Mesodermal cell (in vitro differentiated cells): ENCODE data around the gene EXOC1.

Experiments used
- H3K27ac ChIP-seq: 2 replicates; pipeline ENCODE4 v1.7.0; 2013; ENCODE audit warnings: mild to moderate bottlenecking, low read depth, low read length, moderate library complexity; ENCODE audit not compliant: severe bottlenecking
- H3K36me3 ChIP-seq: 2 replicates; pipeline ENCODE4 v1.7.1; 2013; ENCODE audit warnings: mild to moderate bottlenecking, low read length, moderate library complexity; ENCODE audit not compliant: control insufficient read depth, insufficient read depth
- H3K4me1 ChIP-seq: one replicate; pipeline ENCODE4 v1.7.1; 2013; ENCODE audit warnings: mild to moderate bottlenecking, low read length; ENCODE audit not compliant: insufficient read depth, control insufficient read depth, poor library complexity, severe bottlenecking
- H3K4me3 ChIP-seq: 2 replicates; pipeline ENCODE4 v1.7.0; 2013; ENCODE audit warnings: low read length, control low read depth, mild to moderate bottlenecking; ENCODE audit not compliant: insufficient read depth, poor library complexity, severe bottlenecking; ENCODE audit errors: extremely low read depth
- H3K9me3 ChIP-seq: 2 replicates; pipeline ENCODE4 v1.7.1; 2013; ENCODE audit warnings: mild to moderate bottlenecking, low read length, moderate library complexity; ENCODE audit not compliant: control insufficient read depth
- whole genome bisulfite sequencing, 2 experiments: methylation state at CpG; one replicate each; pipeline ENCODE4 v1.1.5; 2013; ENCODE audit warnings: missing lambda C conversion rate in 2 of 2; ENCODE audit not compliant: insufficient coverage in 2 of 2; 5-methylcytosine and 5-hydroxymethylcytosine counted together

EXOC1 gene

DNA sequence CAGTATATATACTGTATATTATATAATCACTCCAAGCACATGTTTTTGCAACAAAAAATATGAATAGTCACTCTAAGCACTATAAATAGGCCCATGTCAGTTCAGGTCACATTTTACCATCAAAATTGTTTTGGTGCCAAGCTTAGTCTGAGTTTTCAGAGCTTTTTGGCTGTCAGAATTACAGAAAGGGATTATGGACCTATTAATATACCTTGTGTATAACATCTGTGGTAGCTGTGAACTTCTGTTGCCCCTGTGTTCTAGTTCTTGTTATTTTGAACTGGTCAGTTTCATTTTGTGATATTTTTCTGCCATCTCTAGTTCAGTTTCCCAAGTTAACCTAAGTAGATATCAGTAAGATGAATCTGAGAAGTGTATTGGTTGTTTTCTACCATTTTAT is 22.9 kb downstream of the EXOC1 start:
- Histone ChIP-seq H3K9me3 (no peaks in the 10 kb centered on the region), H3K4me1 (no peaks in the 10 kb centered on the region), H3K4me3 (no peak overlapping the region), H3K27ac (no peak overlapping the region), H3K36me3 (peaks cover 20% of the 10 kb centered on the region)

DNA sequence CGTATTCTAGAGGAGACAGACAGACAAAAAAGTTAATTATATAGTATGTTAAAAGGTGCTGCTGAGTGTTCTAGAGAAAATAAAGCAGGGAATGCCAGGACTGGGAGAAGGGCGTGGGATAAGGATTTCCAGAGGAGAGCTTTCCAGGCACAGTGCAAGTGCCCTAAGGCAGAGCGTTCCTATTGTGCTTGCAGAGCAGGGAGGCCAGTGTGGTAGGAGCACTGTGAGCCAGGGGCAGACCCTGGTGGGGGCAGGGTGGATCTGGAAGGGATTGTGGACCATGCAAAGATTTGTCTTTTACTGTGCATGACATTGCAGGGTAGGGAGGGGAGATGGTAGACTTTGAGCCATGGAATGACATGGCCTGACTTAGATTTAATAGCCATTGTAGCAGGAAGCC is 25.8 kb downstream of the EXOC1 start:
- H3K4me1 ChIP-seq: no peaks in the 10 kb centered on the region
- 83 to 87% methylated on average over 2 to 3 of the region's 3 CpGs for WGBS, 2 experiments
- no peak overlapping the region for H3K27ac ChIP-seq
- no peak overlapping the region for H3K4me3 ChIP-seq
- H3K36me3 ChIP-seq: peaks cover 13% of the 10 kb centered on the region
- no peaks in the 10 kb centered on the region for H3K9me3 ChIP-seq

DNA sequence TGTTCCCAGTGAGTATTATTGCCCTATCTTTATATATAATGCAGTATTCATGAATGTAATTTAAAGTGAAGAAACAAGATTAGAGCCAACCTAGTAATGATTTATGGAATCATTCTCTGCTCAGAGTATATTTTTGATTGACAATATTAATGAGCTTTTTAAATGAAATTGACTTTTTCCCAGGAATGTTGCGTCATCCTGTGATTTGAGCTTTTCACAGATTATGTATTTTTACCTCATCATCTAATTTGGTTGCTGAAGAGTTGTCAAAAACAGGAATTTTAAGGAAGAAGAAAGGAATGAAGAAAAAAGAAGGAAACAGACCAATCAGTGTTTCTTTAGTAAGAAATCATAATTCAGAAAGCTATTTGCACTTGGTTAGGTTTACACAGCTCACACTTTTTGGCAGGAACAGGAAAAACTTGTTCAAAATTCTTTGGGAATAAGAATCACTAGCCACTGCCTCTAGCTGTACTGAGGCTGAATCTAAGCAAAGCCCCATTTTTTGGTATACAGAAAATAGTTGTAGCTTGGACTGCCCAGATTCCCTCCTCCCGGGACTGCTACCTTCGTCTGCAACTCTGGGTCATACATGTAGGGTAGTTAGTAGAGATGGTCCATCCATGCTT is 27.3 kb downstream of the EXOC1 start:
- Histone ChIP-seq H3K4me1 (no peaks in the 10 kb centered on the region), H3K4me3 (no peak overlapping the region), H3K9me3 (no peaks in the 10 kb centered on the region), H3K36me3 (peaks cover 13% of the 10 kb centered on the region), H3K27ac (no peak overlapping the region)
- 100% methylated on average over 1 of the region's 3 CpGs; no CpG with 5 or more reads in 1 of the 2 experiments for WGBS, 2 experiments

DNA sequence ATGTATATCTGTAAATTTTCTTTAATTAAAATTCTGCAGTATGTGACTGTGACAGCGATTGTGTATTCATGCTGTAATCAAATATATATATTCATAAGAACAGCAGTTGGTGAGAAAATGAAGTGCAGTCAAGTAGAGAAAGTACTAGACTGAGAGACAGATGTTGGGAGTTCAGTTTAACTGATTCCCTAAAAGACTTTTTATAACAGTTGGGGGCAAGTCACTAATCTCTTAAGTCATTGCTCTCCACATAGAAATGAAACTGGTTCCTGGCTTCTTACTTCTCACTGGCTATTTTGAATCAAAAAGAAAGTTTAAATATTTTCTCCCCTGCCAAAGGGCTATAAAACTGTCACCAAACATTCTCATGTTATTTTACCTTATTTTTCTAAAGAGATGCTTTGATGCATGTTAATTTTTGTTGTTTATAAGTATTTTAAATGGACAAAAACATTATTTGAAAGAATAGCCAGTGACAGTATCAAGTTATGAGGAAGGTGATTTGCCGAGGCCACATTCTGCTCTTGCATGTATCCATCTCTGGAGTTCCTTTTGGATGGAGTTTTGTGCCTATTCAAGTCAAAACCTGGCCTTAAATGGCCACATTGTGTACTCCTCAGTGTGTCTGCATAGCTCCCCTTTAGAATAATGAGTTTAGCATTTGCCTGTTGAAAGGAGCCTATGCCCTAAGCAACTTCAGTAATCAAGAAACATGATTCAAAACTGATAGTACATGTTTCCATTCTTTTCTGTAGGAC is 30.8 kb downstream of the EXOC1 start:
- no peak overlapping the region for H3K4me3 ChIP-seq
- no peaks in the 10 kb centered on the region for H3K4me1 ChIP-seq
- H3K9me3 ChIP-seq: no peaks in the 10 kb centered on the region
- H3K36me3 ChIP-seq: peaks cover 17% of the 10 kb centered on the region
- no peak overlapping the region for H3K27ac ChIP-seq
- 100% methylated on average over 1 of the region's 2 CpGs for WGBS, 2 experiments

DNA sequence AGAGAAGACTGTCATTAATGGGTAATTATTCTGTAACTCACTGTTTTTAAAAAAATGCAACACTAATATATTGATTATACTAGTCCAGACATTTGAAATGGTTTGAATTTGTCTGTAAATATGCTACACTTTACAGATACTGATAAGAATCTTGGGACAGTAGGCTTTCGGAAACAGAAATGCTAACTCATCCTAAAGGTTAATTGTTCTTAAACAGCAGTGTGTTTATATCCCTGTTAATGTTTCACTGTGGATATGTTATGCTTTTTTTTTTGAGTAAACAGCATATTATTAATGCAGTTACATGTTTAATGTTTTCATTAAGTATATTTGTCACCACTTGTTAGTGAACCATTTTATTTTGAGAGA is 31.4 kb downstream of the EXOC1 start:
- H3K27ac ChIP-seq: no peak overlapping the region
- H3K4me3 ChIP-seq: no peak overlapping the region
- no CpG with 5 or more reads among the region's 1 CpG for WGBS, 2 experiments
- H3K9me3 ChIP-seq: no peaks in the 10 kb centered on the region
- no peaks in the 10 kb centered on the region for H3K4me1 ChIP-seq
- H3K36me3 ChIP-seq: peaks cover 17% of the 10 kb centered on the region

DNA sequence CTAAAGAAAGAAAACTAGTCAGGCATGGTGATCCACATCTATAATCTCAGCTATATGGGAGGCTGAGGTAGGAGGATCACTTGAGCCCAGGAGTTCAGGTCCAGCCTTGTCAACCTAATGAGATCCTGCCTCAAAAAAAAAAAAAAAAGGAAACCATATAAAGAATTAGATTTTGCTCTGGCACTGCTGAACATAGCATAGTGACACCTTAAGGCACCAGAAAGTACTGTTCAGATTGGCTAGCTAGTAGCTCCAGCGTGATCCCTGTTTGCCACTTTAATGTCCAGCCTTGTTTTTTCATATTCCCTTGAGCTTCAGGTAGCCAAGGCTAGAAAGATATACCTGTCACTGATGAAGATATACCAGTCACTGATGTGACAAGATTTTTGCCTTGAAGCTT is 34.1 kb downstream of the EXOC1 start:
- H3K36me3 ChIP-seq: peaks cover 14% of the 10 kb centered on the region

DNA sequence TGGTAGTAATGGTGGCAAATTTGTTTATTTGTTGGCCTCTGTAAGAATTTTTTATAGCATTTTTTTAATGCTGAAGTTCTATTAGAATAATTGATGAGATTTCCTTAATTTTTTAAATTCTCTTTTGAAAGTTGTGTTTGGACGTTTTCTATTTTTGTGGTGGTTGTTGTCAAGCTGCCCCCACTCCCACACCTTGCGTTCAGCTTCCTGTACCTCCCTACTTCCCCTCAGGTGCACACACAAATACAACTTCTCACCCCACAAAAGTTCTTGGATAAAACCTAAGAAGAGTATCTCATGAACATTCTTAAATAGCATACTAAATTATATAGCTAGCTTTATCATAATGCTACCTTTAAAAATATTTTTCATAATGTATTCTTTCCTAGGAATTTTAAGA is 38.7 kb downstream of the EXOC1 start:
- no CpG with 5 or more reads among the region's 2 CpGs for WGBS, 2 experiments
- no peaks in the 10 kb centered on the region for H3K4me1 ChIP-seq
- no peaks in the 10 kb centered on the region for H3K9me3 ChIP-seq
- H3K36me3 ChIP-seq: peaks cover 37% of the 10 kb centered on the region
- H3K27ac ChIP-seq: no peak overlapping the region
- H3K4me3 ChIP-seq: no peak overlapping the region

More for the DNA sequence above, 34.1 kb downstream of the EXOC1 start:
- Histone ChIP-seq H3K27ac (no peak overlapping the region), H3K4me1 (no peaks in the 10 kb centered on the region), H3K4me3 (no peak overlapping the region), H3K9me3 (no peaks in the 10 kb centered on the region)
- WGBS, 2 experiments: 80% methylated on average over 1 of the region's 1 CpG; no CpG with 5 or more reads in 1 of the 2 experiments

DNA sequence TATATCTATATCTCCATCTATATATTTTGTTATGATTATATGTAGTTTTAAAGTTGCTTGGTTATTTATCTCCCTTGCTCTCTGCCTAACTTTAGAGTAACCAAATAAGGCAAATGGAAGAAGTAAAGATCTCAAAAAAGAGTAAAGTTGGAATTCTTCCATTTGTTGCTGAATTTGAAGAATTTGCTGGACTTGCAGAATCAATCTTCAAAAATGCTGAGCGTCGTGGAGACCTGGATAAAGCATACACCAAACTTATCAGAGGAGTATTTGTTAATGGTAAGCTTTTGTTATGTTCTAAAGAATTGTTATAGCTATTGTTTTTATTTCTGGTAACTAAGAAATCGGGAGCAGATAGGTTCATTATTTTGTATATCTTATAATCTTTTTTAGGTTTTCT is 43.2 kb downstream of the EXOC1 start:
- Histone ChIP-seq H3K9me3 (no peaks in the 10 kb centered on the region), H3K4me3 (no peak overlapping the region), H3K36me3 (peaks cover 50% of the 10 kb centered on the region), H3K4me1 (no peaks in the 10 kb centered on the region), H3K27ac (no peak overlapping the region)
- 92% methylated on average over 2 of the region's 3 CpGs; no CpG with 5 or more reads in 1 of the 2 experiments for WGBS, 2 experiments

DNA sequence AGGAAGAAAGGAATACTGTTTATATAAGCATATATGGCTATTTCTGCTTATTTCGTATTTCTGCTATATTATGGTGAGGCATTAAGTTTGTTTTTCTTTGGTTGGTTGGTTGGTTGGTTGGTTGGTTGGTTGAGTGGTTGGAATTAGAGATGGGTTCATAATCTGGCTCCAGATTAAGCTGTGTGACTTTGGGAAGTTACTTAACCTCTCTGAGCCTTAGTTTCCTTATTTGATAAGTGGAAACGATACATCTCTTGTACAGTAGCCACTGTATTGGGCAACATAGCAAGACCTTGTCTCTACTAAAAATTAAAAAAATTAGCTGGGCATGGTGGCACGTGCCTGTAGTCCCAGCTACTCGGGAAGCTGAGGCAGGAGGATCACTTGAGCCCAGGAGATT is 49.2 kb downstream of the EXOC1 start:
- H3K36me3 ChIP-seq: peaks cover 33% of the 10 kb centered on the region
- no peak overlapping the region for H3K4me3 ChIP-seq
- no peaks in the 10 kb centered on the region for H3K4me1 ChIP-seq
- H3K27ac ChIP-seq: no peak overlapping the region
- WGBS, 2 experiments: 87 to 93% methylated on average over 3 of the region's 4 CpGs
- no peaks in the 10 kb centered on the region for H3K9me3 ChIP-seq

DNA sequence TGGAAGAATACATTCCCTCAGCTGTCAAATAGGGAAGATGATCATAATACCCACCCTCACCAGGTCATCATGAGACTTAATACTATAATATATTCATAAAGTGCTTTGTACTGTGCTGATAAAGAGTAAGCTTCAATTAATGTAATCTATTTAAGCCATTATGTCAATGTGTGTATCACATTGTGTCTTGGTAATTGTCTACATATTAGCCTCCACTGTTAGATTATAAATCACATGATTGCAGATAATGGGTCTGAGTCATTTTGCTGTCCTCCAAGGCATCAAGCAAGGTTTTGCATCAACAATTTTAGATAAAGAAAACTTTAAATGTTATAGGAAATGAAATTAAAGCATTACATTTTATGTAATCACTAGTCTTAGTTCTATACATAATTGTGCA is 50.1 kb downstream of the EXOC1 start:
- Histone ChIP-seq H3K4me3 (no peak overlapping the region), H3K9me3 (no peaks in the 10 kb centered on the region), H3K36me3 (peaks cover 28% of the 10 kb centered on the region), H3K27ac (no peak overlapping the region), H3K4me1 (no peaks in the 10 kb centered on the region)

DNA sequence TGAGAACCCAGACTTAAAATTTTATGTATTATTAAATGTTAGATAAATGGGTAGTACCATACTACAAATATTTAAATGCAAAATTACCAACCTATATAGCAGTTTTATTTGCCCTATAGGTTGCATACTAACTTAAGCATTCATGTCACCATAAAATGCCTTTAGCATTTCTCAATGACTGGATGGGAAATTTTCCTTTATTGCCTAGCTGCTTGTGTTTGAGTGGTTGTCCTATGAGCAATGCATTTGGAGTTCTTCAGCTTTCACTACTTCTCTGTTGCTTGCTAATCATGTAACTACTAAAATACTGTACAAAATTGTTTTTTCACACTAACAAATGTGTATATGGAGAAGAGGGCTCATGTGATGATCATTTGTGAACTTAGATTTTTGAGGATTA is 51.1 kb downstream of the EXOC1 start:
- H3K36me3 ChIP-seq: peaks cover 28% of the 10 kb centered on the region
- H3K4me3 ChIP-seq: no peak overlapping the region
- H3K27ac ChIP-seq: no peak overlapping the region
- no peaks in the 10 kb centered on the region for H3K4me1 ChIP-seq
- H3K9me3 ChIP-seq: no peaks in the 10 kb centered on the region
